SJSA1 (cell line): Measurements from ENCODE around the gene SFT2D2. TPM values are rescaled to one million over a fixed set of nuclear protein-coding genes. Genes with fewer than 3 reads are reported as not detected.

Source experiments
- DNase-seq, 2 experiments: peaks; one replicate each; pipeline ENCODE4 v3.0.0-alpha.2; 2015 to 2020; ENCODE audit warnings: low spot score in 2 of 2, low read depth in 1 of 2
- H3K27ac ChIP-seq: fragments of 250-450 bp; sonication (Bioruptor Pico); 2 replicates; pipeline ENCODE4 v1.5.1; 2020; ENCODE audit warnings: mild to moderate bottlenecking, moderate library complexity
- H3K27me3 ChIP-seq: fragments of 250-450 bp; sonication (Bioruptor Pico); replicated peaks from 2 replicates; pipeline ENCODE4 v1.5.1; 2020; ENCODE audit warnings: mild to moderate bottlenecking, moderate library complexity
- H3K36me3 ChIP-seq: fragments of 250-450 bp; sonication (Bioruptor Pico); 2 replicates; pipeline ENCODE4 v1.5.1; 2020; ENCODE audit warnings: mild to moderate bottlenecking
- H3K4me1 ChIP-seq: fragments of 250-450 bp; sonication (Bioruptor Pico); replicated peaks from 2 replicates; pipeline ENCODE4 v1.6.1; 2021; ENCODE audit warnings: mild to moderate bottlenecking
- H3K4me3 ChIP-seq: fragments of 250-450 bp; sonication (Bioruptor Pico); 2 replicates; pipeline ENCODE4 v1.5.1; 2020; ENCODE audit warnings: mild to moderate bottlenecking
- H3K9me3 ChIP-seq: fragments of 250-450 bp; sonication (Bioruptor Pico); replicated peaks from 2 replicates; pipeline ENCODE4 v1.5.1; 2020; ENCODE audit warnings: mild to moderate bottlenecking
- total RNA-seq: library from RNA; depleted of rRNA; stranded (reverse); fragments of >200 nt; shearing (Covaris generic); gene quantifications from 2 replicates; pipeline ENCODE4 v1.2.3, GENCODE V29; 2014; rRNA removed

The SFT2D2 gene
- total RNA-seq, 1 experiment from 2014 or later: 39.4 TPM

DNA sequence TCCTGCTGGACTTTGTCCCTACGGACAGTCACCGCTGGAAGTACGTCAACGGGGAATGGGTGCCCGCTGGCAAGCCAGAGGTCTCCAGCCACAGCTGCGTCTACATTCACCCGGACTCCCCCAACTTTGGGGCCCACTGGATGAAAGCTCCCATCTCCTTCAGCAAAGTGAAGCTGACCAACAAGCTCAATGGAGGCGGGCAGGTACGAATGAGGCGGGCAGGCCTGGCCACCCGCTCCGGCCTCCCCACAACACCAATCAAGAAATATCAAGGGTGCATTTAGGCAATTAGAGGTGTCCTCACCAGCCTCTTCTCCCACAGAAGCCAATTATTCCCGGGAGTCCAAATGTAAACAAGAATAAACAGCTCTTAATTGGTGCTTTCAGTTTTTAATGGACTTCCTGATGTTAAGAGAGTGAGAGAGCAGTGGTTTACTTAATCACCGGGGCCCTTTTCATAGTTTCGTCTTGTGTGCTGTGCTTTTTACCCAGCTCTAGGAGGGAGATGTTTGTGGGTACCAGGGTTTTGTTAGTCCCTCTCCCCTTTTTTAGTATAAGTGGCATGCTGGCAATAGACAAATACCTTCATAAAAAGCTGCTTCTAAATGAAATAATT lies 65.5 kb downstream of the SFT2D2 start:
- Histone ChIP-seq H3K27me3 (no peaks in the 10 kb centered on the region), H3K4me3 (no peak overlapping the region), H3K4me1 (peaks cover 9% of the 10 kb centered on the region), H3K9me3 (no peaks in the 10 kb centered on the region), H3K27ac (no peak overlapping the region), H3K36me3 (no peaks in the 10 kb centered on the region)
- no peak for DNase-seq

DNA sequence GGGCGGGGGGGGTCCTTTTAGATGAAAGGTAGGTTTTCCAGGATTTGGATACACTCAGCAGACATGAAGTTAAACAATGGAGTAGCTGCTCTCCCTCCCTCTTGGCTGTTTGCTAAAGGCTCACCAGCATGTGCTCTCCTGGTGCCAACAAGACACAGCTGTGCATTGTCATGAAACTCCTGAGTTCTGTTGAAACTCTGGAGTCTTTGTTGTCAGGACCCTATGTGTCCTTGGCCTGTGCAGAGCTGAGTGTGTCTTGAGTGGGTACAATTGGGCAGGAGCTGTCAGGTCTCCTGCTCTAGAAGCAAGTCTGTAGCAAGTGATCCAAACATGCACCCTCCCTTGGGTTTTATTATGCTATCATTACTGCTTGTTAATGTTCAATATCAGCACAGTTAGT lies 67.6 kb downstream of the SFT2D2 start:
- Histone ChIP-seq H3K27me3 (no peaks in the 10 kb centered on the region), H3K27ac (no peak overlapping the region), H3K4me3 (no peak overlapping the region), H3K9me3 (no peaks in the 10 kb centered on the region), H3K4me1 (no peaks in the 10 kb centered on the region), H3K36me3 (no peaks in the 10 kb centered on the region)
- no peak for DNase-seq

DNA sequence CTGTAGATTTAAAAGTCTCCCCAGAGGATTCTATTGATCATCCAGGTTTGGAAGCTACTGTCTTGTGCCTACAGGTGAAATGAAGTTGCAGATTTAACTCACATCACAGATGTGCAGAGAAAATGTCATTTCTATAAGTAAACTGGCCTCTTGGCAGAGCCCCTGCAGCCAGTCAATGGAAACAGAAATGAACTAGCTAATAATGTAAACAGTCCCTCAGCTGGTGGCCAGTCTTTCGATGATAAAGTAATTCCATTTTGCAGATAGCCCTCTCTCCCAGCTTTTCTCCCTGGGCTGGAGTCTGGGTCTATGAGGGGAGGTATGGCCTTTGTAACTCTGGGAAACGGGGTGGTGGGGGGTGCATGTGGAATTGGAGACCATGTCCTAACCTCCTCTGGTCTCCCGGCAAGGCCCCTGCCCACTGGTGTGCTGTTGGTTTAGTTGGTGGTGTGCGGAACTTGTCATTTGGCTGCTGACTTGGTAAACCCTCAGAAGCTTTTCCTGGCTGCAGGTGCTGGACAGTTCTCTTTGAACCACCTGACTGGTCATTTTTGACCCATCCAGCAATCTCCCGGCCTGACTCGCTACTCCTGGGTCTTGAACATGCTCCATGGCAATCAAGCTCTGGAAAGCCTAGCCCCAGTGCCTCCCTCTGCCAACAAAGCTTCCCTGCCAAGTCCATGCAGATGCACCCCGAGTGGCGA lies 69.8 kb downstream of the SFT2D2 start:
- H3K36me3 ChIP-seq: no peaks in the 10 kb centered on the region
- DNase-seq: no peak
- H3K4me3 ChIP-seq: no peak overlapping the region
- no peaks in the 10 kb centered on the region for H3K9me3 ChIP-seq
- no peaks in the 10 kb centered on the region for H3K4me1 ChIP-seq
- H3K27ac ChIP-seq: no peak overlapping the region
- H3K27me3 ChIP-seq: no peaks in the 10 kb centered on the region

DNA sequence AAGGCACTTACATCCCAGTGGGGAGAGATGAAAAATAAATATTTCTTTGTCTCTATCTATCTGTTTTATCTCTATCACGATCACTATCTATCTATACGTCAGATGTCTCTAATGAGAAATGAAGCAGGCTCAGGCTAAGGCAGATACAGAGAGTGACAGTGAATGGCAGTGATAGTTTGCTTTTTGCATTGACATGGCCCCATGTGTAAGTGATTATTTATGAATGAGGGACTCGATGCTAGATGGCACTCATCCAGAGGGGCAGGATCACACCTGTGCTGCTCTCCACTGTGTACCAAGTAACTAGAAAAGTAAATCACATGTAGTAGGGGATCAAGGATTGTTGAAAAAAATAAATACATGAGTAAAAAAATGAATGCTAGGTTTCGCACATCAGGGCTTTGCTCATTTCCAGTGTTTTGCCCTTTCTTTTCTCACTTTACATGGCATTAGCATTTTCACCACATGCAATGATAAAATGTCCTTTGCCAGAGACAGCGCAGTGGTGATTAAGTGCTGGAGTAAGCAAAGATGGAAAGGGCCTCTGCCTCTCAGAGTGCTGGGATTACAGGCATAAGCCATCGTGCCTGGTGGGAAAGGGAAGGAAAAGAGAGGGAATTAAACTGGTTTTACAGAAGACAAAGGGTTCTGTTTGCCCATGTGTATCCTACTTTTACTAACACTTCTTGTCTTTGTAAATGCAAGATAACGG lies 71.4 kb downstream of the SFT2D2 start:
- H3K4me3 ChIP-seq: no peak overlapping the region
- no peak overlapping the region for H3K27ac ChIP-seq
- no peak for DNase-seq

DNA sequence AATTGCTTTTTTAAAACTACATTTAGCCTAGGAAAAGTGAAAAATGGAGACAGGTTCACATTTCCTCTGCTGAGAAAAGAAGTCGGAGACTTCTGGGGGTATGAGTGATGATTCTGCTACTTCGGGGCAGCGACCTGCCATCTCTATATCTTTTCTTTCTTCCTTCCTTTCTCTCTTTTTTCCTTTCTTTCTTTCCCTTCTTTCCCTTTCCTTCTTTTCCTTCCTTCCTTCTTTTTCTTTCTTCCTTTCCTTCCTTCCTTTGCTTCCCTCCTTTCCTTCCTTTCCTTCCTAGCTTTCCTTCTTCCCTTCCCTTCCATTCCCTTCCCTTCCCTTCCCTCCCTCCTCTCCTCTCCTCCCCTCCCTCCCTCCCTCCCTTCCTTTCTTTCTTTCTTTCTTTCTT lies 72.6 kb downstream of the SFT2D2 start:
- no peak overlapping the region for H3K27ac ChIP-seq
- no peaks in the 10 kb centered on the region for H3K9me3 ChIP-seq
- no peak overlapping the region for H3K4me3 ChIP-seq
- no peaks in the 10 kb centered on the region for H3K27me3 ChIP-seq
- H3K4me1 ChIP-seq: peaks cover 16% of the 10 kb centered on the region
- H3K36me3 ChIP-seq: no peaks in the 10 kb centered on the region
- DNase-seq: no peak

More for the DNA sequence above, 71.4 kb downstream of the SFT2D2 start:
- Histone ChIP-seq H3K27me3 (no peaks in the 10 kb centered on the region), H3K36me3 (no peaks in the 10 kb centered on the region), H3K4me1 (peaks cover 14% of the 10 kb centered on the region), H3K9me3 (no peaks in the 10 kb centered on the region)

DNA sequence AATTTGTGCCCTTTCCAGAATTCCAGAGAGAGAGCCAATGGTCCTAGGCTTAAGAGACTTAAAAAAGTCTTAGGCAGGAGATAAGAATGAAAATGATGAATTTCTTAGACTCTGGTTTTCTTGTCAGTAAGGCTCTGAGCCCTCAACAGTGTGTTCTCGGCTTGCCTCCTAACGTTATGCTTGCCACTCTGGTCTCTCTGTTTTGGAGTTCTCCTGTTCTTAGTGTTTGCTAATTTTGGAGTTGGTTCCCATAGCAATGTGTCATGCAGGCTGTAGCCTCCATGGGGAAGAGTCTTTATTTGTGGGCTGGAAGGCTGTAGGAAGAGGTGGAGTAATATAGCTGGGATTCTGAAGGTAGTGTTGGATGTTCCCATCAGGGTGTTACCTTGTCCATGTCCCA lies 74.8 kb downstream of the SFT2D2 start:
- DNase-seq: no peak
- no peak overlapping the region for H3K27ac ChIP-seq
- H3K36me3 ChIP-seq: no peaks in the 10 kb centered on the region
- H3K27me3 ChIP-seq: no peaks in the 10 kb centered on the region
- no peak overlapping the region for H3K4me3 ChIP-seq
- no peaks in the 10 kb centered on the region for H3K9me3 ChIP-seq
- H3K4me1 ChIP-seq: peaks cover 16% of the 10 kb centered on the region

DNA sequence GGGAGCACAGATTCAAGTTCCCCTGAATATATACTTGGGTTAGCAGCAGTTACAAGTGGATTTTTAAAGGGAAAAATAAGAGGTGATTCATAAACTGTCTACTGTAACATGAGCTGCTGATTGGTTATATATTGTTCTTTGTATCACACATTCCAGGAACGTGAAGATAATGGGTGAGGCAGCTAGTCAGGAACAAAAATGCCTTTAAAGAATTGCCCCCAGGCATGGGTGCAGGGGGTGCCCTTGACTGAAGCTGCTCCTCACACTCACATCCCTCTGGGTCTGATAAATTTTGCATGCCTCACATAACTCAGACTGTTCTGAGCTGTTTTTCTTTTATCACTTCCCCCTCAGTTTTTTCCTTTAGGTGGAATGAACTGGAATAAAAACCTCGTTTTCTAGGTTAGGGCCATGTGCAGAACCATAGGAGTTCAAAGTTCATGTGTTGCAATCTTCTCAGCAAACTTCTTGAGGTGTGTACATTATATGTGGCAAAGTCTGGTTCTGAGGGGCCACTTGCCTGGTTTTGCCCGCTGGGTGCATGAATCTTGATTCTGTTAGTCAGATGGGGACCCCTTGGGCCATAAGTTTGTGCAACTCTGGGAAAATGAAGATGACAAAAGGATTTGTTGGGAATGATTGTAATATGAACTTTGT lies 76.0 kb downstream of the SFT2D2 start:
- Histone ChIP-seq H3K27ac (peak overlapping the region; percentile 63), H3K4me1 (peaks cover 16% of the 10 kb centered on the region), H3K4me3 (no peak overlapping the region), H3K27me3 (no peaks in the 10 kb centered on the region), H3K9me3 (no peaks in the 10 kb centered on the region), H3K36me3 (no peaks in the 10 kb centered on the region)
- DNase-seq: peak; percentile 70 to 75

Other genes with a start within 250 kb of the SFT2D2 start
- gene GPR161, start 89.1 kb upstream of the SFT2D2 start, total RNA-seq: 9.6 and 9.8 TPM in 2 replicates
- 60.4 and 68.5 TPM in 2 replicates for gene TIPRL, start 47.0 kb upstream of the SFT2D2 start, total RNA-seq
- gene TBX19, start 54.9 kb downstream of the SFT2D2 start, total RNA-seq: 0.47 and 1.4 TPM in 2 replicates